ENCODE data around the gene MAN2C1.

MAN2C1 gene

DNA sequence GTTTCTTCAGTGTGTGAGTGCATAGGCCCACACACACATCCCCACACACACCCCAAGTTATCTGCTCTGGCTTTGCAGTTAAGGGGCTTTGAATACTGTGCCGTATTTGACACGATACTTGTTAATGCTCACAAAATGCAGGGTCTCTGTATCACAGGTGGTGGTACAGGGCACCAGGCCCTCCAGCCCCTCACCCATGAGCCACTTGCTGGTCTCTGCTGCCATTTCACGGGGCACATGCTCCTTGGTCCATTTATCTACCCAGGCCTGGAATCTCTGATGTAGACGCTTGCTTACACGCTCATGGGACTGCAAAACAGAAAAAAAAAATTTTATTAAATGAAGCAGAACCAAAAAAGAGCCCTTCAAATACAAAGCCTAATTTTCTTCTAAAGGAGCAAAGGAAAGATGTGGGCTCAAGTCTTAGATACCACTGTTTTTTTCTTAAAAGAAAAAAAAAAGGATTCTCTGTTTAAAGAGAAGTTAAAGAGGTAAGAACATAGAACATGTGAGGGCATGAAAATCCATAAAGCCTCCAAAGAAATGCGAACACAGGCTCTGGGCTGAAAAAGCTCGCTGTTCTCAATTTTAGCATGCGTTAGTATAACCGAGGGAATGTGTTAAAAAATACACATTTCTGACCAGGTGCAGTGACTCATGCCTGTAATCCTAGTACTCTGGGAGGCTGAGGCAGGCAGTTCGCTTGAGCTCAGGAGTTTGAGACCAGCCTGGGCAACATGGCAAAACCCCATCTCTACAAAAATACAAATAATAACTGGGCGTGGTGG, 3.7 kb upstream of the MAN2C1 start:
- no peak for ATAC-seq
- TF ChIP-seq ZNF565 (CRISPR knock-in tag; conservative IDR thresholded peaks at IDR 0.05; ENCODE audit: low read depth): no peak
- TF ChIP-seq BACH2 (CRISPR knock-in tag; IDR thresholded peaks at IDR 0.05; ENCODE audit: borderline replicate concordance): no peak
- no peak for TF ChIP-seq ZNF70 (CRISPR knock-in tag; IDR thresholded peaks at IDR 0.05)
- no peak for TF ChIP-seq ZNF8 (CRISPR knock-in tag; IDR thresholded peaks at IDR 0.05)
- TF ChIP-seq TCF4 (CRISPR knock-in tag; IDR thresholded peaks at IDR 0.05; ENCODE audit: borderline replicate concordance): no peak
- TF ChIP-seq ARNTL (CRISPR knock-in tag; IDR thresholded peaks at IDR 0.05; ENCODE audit: borderline replicate concordance, low read depth): no peak
- TF ChIP-seq ESRRG (CRISPR knock-in tag; IDR thresholded peaks at IDR 0.05): no peak
- no peak for TF ChIP-seq ZC3H10 (CRISPR knock-in tag; IDR thresholded peaks at IDR 0.05)
- TF ChIP-seq, protein P1, sequence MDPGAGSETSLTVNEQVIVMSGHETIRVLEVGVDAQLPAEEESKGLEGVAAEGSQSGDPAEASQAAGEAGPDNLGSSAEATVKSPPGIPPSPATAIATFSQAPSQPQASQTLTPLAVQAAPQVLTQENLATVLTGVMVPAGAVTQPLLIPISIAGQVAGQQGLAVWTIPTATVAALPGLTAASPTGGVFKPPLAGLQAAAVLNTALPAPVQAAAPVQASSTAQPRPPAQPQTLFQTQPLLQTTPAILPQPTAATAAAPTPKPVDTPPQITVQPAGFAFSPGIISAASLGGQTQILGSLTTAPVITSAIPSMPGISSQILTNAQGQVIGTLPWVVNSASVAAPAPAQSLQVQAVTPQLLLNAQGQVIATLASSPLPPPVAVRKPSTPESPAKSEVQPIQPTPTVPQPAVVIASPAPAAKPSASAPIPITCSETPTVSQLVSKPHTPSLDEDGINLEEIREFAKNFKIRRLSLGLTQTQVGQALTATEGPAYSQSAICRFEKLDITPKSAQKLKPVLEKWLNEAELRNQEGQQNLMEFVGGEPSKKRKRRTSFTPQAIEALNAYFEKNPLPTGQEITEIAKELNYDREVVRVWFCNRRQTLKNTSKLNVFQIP (CRISPR knock-in tag; IDR thresholded peaks at IDR 0.05; ENCODE audit: borderline replicate concordance, low read depth): no peak
- TF ChIP-seq TOX (CRISPR knock-in tag; IDR thresholded peaks at IDR 0.05; ENCODE audit: borderline replicate concordance): no peak
- TF ChIP-seq ISL1 (CRISPR knock-in tag; IDR thresholded peaks at IDR 0.05): no peak
- TF ChIP-seq ZFP30 (CRISPR knock-in tag; IDR thresholded peaks at IDR 0.05): no peak
- TF ChIP-seq PPARA (CRISPR knock-in tag; IDR thresholded peaks at IDR 0.05; ENCODE audit: borderline replicate concordance): no peak
- no peak for TF ChIP-seq PATZ1 (CRISPR knock-in tag; IDR thresholded peaks at IDR 0.05; ENCODE audit: borderline replicate concordance)
- no peak for TF ChIP-seq TSHZ2 (CRISPR knock-in tag; IDR thresholded peaks at IDR 0.05)
- TF ChIP-seq SNAI2 (CRISPR knock-in tag; IDR thresholded peaks at IDR 0.05): no peak

GRCh38 chr15:75371486-75371885, 3.1 kb upstream of the MAN2C1 start:
- TF ChIP-seq PATZ1 (CRISPR knock-in tag; IDR thresholded peaks at IDR 0.05; ENCODE audit: borderline replicate concordance): no peak
- TF ChIP-seq, protein P1 (CRISPR knock-in tag; IDR thresholded peaks at IDR 0.05; ENCODE audit: borderline replicate concordance, low read depth): no peak
- no peak for TF ChIP-seq TSHZ2 (CRISPR knock-in tag; IDR thresholded peaks at IDR 0.05)
- TF ChIP-seq ZNF70 (CRISPR knock-in tag; IDR thresholded peaks at IDR 0.05): no peak
- TF ChIP-seq GLIS3 (CRISPR knock-in tag; IDR thresholded peaks at IDR 0.05): no peak
- no peak for TF ChIP-seq ZNF565 (CRISPR knock-in tag; conservative IDR thresholded peaks at IDR 0.05; ENCODE audit: low read depth)
- no peak for TF ChIP-seq ZFP30 (CRISPR knock-in tag; IDR thresholded peaks at IDR 0.05)
- TF ChIP-seq ZFP3 (CRISPR knock-in tag; IDR thresholded peaks at IDR 0.05): no peak
- no peak for ATAC-seq

Measured in SK-N-SH treated with all-trans-retinoic acid at 6 μM for 48 hours (cell line).